K562 (cell line): ENCODE measurements around the gene FZD4.

Source experiments
- CHD1 ChIP-seq: fragments of 200-600 bp; sonication (generic); IDR thresholded peaks from one replicate; pipeline ENCODE4 v1.6.1; 2012; ENCODE audit warnings: mild to moderate bottlenecking, moderate library complexity, low read length, inconsistent platforms
- CTCF ChIP-seq, 3 experiments: IDR thresholded peaks in 2 of 3; conservative IDR thresholded peaks in 1 of 3; 2 replicates each; pipeline ENCODE4 v1.5.1; 2011 to 2012; ENCODE audit warnings: low read length in 3 of 3, mild to moderate bottlenecking in 3 of 3, control low read depth in 2 of 3, improper control_type of control experiment in 1 of 3, inconsistent platforms in 1 of 3, low read depth in 1 of 3, mixed read lengths in 1 of 3, moderate library complexity in 1 of 3; ENCODE audit not compliant: insufficient read depth in 2 of 3
- GATA2 ChIP-seq: sonication (generic); formaldehyde crosslinking; IDR thresholded peaks from 2 replicates; pipeline ENCODE4 v1.4.0; 2020; ENCODE audit warnings: mild to moderate bottlenecking, missing genetic modification reagents
- ZBTB49 ChIP-seq: sonication (generic); formaldehyde crosslinking; IDR thresholded peaks from 2 replicates; pipeline ENCODE4 v1.8.0; 2022; ENCODE audit warnings: missing genetic modification reagents, mild to moderate bottlenecking, borderline replicate concordance

GRCh38 chr11:86917589-86917988, 37.6 kb downstream of the FZD4 start:
- TF ChIP-seq ZBTB49 (CRISPR knock-in tag) (no peak), GATA2 (CRISPR knock-in tag) (no peak), CTCF (IDR thresholded peaks at IDR 0.05 in 2 of 3, conservative IDR thresholded peaks at IDR 0.05 in 1 of 3; ENCODE audit: insufficient read depth in 2 of 3, low read depth in 1 of 3, low read length in 3 of 3) (no peak), CHD1 (no peak)
